CD4-positive, alpha-beta T cell treated with Interleukin-17A for 4 hours (primary cell): ENCODE data around the gene GALNT9.
"Not testable (repeated sequence)": the region's sequence is repeated elsewhere in the genome, so short reads cannot be mapped to it uniquely, and the experiment has no call there.

Experiments
- DNase-seq: peaks from one replicate; pipeline ENCODE4 v3.0.0-alpha.2; 2020; ENCODE audit warnings: mixed read lengths

The GALNT9 gene

GRCh38 chr12:132278401-132279183 lies 50.8 kb downstream of the GALNT9 start:
- DNase-seq, result no peak

GRCh38 chr12:132277949-132278348 lies 51.4 kb downstream of the GALNT9 start:
- no peak for DNase-seq

GRCh38 chr12:132277374-132277941 lies 51.9 kb downstream of the GALNT9 start:
- no peak for DNase-seq

GRCh38 chr12:132276827-132277373 lies 52.5 kb downstream of the GALNT9 start:
- DNase-seq, result no peak

- no peak for DNase-seq
These were observed 53.1 kb downstream of the GALNT9 start for GRCh38 chr12:132276066-132276826.

GRCh38 chr12:132275631-132276030 lies 53.8 kb downstream of the GALNT9 start:
- DNase-seq, result no peak

GRCh38 chr12:132275110-132275531 lies 54.3 kb downstream of the GALNT9 start:
- no peak for DNase-seq

GRCh38 chr12:132273992-132274334 lies 55.4 kb downstream of the GALNT9 start:
- no peak for DNase-seq

GRCh38 chr12:132272711-132273110 lies 56.7 kb downstream of the GALNT9 start:
- DNase-seq, result no peak

GRCh38 chr12:132271755-132272092 lies 57.7 kb downstream of the GALNT9 start:
- no peak for DNase-seq

- no peak for DNase-seq
These were observed 58.2 kb downstream of the GALNT9 start for GRCh38 chr12:132270969-132271754.

- DNase-seq, result no peak
These were observed 58.9 kb downstream of the GALNT9 start for GRCh38 chr12:132270516-132270915.

GRCh38 chr12:132269271-132269968 lies 60.0 kb downstream of the GALNT9 start:
- DNase-seq, result no peak

- DNase-seq, result no peak
These were observed 60.7 kb downstream of the GALNT9 start for GRCh38 chr12:132268674-132269073.

- no peak for DNase-seq
These were observed 61.5 kb downstream of the GALNT9 start for GRCh38 chr12:132267873-132268272.

- DNase-seq, result no peak
These were observed 62.6 kb downstream of the GALNT9 start for GRCh38 chr12:132266802-132267201.

GRCh38 chr12:132266370-132266769 lies 63.0 kb downstream of the GALNT9 start:
- DNase-seq, result no peak

GRCh38 chr12:132265822-132266221 lies 63.6 kb downstream of the GALNT9 start:
- DNase-seq, result not testable (repeated sequence)

- DNase-seq, result no peak
These were observed 64.2 kb downstream of the GALNT9 start for GRCh38 chr12:132265056-132265800.

- no peak for DNase-seq
These were observed 65.0 kb downstream of the GALNT9 start for GRCh38 chr12:132264086-132265010.
